Raji (cell line): ENCODE measurements around the gene CLMN.

ENCODE experiments used
- POLR2A ChIP-seq: IDR thresholded peaks from 2 replicates; pipeline ENCODE4 v1.6.1; 2011; ENCODE audit warnings: low read depth, low read length, control low read depth; ENCODE audit not compliant: insufficient read depth

The CLMN gene, protein sequence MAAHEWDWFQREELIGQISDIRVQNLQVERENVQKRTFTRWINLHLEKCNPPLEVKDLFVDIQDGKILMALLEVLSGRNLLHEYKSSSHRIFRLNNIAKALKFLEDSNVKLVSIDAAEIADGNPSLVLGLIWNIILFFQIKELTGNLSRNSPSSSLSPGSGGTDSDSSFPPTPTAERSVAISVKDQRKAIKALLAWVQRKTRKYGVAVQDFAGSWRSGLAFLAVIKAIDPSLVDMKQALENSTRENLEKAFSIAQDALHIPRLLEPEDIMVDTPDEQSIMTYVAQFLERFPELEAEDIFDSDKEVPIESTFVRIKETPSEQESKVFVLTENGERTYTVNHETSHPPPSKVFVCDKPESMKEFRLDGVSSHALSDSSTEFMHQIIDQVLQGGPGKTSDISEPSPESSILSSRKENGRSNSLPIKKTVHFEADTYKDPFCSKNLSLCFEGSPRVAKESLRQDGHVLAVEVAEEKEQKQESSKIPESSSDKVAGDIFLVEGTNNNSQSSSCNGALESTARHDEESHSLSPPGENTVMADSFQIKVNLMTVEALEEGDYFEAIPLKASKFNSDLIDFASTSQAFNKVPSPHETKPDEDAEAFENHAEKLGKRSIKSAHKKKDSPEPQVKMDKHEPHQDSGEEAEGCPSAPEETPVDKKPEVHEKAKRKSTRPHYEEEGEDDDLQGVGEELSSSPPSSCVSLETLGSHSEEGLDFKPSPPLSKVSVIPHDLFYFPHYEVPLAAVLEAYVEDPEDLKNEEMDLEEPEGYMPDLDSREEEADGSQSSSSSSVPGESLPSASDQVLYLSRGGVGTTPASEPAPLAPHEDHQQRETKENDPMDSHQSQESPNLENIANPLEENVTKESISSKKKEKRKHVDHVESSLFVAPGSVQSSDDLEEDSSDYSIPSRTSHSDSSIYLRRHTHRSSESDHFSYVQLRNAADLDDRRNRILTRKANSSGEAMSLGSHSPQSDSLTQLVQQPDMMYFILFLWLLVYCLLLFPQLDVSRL

DNA sequence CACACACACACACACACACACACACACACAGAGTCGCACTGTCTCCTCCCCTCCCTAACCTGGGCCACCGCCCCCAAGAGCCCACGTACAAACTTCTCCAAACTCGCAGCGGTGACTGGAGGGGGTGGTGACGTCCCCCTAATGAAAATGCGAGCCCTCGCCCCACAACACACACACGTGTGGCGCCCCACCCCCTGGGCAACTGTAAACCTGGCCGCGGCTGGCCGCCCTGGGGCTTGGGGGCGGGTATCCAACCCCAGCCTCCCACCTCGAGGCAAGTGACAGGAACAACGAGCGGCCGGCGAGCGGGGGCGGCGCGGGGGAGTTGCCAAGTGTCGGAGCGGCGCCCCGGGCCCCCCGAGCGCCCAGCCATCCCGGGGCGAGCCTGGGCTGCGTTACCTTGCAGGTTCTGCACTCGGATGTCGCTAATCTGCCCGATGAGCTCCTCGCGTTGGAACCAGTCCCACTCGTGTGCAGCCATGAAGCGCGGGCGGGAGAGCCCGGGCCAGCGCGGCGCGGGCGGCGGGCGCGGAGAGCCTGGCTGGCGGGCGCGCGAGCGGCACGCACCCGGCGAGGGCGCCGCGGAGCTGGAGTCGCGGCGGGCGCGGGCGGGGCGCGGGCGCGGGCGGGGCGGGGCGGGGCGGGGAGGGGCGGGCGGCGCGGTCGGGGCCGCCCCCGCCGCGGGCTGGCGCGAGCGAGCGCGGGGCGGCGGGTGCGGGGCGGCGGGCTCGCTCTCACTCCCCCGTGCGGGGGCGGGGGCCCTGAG, at the start of gene CLMN:
CLMN (minus strand) TSS at position 597 of the 766 bp plus-strand sequence; CDS start at position 481, 116 bp downstream.
- TF ChIP-seq POLR2A = no peak

DNA sequence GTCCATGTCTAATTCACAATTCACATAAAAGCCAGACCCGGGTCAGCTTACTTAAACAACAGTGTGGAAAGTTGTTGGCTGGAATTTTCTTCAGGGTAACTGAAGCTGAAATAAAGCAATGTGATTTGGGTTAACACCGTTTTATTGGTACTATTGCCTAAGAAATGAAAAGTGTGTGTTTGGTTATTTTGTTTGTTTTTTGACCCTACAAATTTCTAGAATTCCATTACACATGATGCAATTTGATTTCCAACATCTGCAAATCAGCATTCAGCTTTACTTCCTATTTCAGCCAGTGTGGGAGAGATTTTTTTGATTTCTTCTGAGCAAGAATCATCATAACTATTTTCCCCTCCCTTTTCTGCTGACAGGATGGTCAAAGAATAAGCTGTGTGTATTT, 45.7 kb upstream of the CLMN start:
- no peak for TF ChIP-seq POLR2A

DNA sequence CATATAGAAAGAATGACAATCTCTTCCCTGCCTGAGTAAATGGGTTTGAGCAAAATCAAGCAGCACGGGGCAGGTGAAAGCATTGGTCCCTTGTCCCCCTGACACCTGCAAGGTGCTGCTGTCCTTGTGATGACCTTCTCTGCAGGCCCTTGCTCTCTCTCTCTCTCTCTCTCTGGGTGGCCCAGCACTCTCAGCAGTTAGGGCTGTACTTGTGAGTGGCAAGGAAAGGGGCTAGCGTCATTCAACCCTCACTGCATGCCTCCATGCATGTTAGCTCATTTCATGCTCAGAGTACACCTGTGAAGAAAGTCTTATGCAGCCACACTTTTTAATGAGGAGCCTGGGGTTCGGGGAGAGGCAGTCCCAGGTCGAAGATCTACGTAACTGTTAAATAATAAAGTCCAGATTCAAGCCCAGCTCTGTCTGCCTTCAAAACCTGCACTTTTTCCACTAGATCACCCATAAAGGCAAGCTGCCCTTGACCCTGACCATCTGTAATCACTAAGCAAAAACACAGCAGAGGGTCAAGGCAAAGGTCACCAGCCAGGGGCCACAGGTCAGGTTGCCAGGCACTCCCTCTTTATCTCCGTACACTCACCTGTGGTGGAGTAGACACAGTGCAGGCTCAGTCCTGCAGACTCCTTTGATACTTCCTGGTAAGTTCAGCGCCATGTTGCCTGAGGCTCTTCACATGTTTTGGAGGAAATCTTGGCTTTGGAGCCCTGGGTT, 44.9 kb upstream of the CLMN start:
- no peak for TF ChIP-seq POLR2A

DNA sequence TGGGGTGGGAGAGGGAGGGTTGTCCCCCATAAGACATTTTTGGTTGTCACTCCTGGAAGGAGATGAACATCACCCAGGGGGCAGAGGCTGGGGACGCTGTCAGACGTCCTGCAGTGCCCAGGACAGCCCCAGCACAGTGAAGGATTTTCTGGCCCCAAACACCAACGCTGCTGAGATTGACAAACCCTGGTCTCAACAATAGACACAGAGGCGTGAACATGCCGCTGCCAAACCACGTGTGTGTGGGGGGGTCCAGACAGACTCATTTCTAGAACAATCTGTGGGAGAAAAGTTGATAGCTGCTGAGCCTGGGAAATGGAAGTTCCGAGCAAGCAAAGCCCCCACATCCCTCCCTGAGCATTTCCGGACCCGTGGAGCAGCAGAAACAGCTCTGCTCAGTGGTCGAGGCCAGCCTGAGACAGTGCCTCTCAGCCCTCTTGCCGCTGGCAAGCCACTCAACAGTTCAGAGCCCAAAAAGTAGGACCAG, 43.8 kb upstream of the CLMN start:
- no peak for TF ChIP-seq POLR2A

DNA sequence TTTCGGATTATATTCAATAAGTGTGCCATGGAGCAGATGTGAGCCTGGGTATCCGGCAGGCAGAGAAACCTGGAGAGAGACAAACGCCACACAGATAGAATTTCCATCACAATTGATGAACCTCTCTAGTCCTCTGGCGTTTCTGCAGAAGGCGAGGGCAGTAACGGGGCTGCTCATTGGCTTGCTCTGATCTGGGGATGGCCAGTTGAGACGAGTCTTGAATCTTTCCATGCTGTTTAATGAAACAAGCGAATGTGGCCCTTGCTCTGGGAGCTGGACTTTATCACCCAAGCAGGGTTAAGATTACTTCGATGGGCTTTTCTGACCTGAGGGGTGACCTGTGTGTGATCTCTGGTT, 42.4 kb upstream of the CLMN start:
- TF ChIP-seq POLR2A = no peak

DNA sequence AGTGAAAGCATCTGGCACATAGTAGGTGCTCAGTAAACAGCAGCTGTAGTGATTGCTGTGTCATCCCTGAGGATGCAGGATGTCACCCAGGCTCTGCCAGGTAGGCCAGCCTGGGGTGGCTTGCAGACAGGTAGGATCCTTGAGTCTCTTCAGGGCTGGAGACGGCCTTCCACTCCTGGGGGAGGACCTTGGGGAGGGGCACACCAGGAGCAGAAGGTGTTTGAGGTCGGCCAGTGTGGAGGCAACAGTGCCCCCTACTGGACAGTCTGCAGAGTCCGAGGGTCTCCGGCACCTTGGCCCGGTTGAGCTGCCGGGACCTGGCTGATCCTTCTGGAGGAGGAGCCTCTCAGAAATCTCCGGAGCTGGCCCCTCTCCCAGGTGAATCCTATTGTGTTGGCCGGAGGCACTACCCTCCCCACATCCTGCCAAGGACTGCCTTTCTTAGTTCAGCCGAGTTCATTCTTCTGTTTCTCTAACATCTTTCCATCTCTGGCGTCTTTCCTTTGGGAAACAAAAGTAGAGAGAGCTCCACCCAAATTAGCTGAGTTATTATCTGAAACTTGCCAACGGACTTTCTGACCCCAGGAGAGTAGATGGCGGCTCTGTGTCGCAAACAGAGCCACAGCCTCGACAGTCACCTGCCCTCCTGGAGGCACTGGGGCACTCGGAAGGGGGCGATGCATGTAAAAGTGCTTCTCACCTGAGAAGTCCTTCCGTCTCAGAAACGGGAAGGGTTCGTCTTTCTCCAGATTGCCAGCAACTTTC, 41.8 kb upstream of the CLMN start:
- no peak for TF ChIP-seq POLR2A

DNA sequence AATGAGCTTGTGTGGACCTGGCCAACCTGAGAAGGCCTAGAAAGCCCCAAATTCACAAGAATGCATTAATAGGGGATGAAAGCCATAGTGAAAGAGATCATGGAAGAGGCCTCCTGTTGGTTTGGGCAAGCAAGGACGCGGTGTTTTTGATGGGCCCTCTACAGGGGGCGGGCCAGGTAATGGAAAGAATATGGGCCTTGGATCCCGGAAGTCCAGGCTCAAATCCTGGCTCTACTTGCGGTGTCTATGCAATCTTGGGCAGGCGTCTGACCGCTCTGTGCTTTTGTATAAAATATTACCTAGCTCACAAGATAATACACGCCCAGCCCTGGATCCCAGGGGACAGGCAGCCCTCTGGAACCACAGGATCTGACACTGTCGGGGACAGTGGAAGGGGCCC, 41.1 kb upstream of the CLMN start:
- no peak for TF ChIP-seq POLR2A

DNA sequence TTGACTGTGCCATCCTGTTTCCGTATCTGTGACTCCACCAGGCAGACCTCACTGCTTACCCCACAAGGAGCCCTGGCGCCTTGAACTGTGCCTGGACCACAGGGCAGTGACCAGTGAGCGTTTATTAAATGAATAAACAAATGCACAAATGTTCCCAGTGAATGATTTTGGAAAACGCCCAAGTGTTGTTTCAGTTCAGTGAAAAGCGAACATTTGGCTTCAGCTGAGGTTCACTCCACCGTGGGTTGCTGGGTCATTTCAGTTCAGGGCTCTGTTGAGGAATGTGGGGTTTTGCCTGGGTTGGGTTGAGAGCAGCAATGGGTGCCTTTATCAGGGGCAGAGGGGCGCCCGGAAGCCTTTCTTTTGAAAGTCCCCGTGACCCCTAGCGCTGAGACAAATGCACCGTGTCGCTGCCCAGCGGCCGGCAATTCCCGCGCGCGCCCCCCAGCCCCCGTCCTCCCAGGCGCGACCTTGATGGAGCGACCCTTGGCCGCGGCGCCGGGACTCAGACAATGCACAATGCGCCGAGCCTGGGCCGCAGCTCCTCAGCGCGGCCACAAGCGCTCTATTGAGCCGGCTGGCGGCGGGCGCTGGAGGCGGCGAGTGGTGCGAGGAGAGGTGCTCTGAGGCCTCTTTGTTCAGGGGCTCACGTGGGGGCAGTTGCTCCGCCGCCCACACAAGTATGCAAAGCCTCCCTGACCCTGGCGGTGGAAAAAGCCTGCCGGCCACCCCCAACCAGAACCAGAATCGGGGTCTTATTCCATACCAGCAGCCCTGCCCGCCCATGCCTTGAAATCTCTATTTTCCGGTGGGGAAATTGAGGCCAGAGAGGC, 40.5 kb upstream of the CLMN start:
- TF ChIP-seq POLR2A = no peak

DNA sequence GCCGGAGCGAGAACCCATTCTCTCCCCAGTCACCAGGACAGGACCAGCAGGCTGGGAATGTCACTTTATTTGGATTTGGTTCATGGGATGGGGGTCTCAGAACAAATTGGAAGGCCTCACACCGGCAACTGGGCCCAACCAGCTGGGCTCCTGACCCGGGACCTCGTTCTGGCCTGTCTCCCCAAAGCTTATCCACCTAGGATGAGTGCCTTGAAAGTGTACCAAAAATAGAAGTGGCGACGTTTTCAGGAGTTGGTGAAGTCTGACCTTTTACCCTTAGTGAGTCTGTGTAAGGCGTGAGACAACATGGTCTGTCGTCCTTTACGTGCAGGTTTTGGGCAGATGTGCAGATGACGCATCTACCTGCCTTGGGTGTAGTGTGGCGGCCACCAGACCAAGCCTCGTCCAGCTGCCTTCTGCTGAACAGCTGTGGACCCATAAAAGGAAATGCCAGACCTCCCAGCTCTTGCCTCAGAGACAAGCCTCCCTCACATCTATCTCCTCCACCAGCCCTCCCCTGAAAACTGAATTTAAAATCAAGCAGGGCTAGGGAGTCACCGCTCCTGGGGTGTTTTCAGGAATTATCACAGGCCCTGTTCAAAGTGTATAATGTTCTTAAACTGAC, 36.6 kb upstream of the CLMN start:
- TF ChIP-seq POLR2A = no peak

DNA sequence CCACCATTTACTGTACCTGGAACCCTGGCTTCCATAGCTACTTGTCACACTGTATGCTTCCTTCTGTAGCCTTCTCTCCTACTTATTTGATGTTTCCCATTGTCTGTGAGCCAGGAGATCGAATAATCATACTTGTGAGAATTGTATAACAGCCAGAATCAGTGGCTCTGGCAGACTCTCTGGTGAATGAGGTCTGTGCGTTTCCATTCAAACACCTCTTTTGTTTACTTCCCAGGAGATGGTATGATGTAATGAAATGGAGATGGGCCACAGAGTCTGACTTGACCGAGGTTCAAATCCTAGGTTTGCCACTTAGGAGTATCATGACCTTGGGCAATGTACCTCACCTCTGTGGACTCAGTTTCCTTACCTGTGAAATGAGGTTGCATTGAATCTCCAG, 35.7 kb upstream of the CLMN start:
- no peak for TF ChIP-seq POLR2A

DNA sequence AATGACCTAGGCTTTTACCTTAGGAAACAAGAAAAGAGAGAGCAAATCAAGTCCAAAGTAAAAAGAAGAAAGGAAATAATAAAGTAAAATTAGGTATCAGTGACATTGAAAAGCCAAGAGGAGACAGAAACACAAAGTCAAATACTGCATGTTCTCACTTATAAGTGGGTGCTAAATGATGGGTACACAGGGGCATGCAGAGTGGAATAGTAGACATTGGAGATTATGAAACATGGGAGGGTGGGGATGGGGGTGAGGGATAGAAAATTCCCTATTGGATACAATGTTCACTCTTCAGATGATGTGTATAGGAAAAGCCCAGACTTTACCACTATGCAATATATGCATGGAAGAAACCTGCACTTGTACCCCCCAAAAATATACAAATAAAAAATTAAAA, 35.1 kb upstream of the CLMN start:
- TF ChIP-seq POLR2A = no peak

DNA sequence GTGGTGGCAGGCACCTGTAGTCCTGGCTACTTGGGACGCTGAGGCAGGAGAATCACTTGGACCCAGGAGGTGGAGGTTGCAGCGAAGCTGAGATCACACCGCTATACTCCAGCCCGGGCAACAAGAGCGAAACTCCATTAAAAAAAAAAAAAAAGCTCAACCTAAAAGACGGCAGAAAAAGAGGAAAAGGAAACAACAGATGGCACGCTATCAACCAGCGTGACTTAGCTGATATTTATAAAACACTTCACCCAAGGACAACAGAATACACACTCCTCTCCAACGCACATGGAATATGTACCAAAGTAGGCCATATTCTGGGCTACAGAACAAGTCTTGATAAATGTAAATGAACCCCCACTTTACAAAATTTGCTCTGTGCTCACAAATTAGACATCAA, 34.0 kb upstream of the CLMN start:
- TF ChIP-seq POLR2A = no peak

DNA sequence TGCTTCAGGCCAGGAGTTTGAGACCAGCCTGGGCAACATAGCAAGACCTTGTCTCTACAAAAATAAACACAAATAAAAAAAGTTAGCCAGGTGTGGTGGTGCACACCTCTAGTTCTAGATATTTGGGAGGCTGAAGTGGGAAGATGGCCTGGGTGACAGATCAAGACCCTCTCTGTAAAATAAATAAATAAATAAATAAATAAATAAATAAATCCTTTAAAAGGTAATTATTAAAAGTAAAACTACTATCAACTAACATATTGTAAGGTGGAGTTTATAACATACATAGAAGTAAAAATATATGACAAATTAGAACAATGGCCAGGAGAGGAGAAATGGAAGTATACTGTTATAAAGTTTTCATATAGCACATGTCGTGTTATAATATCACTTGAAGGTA, 33.3 kb upstream of the CLMN start:
- no peak for TF ChIP-seq POLR2A

DNA sequence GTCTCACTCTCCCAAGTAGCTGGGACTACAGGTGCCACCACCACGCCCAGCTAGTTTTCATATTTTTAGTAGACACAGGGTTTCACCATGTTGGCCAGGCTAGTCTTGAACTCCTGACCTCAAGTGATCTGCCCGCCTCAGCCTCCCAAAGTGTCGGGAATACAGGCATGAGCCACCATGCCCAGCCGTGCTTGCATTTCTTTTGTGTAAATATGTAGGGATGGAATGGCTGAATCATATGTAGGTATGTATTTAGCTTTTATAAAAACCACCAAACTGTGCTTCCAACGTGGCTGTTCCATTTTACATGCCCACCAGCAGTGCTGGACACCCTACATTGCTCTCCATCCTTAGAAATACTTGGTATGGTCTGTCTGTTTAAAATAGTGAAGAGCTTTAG, 32.8 kb upstream of the CLMN start:
- no peak for TF ChIP-seq POLR2A
